GM23338 (cell line): Measurements from ENCODE around the gene GABRQ. TPM values are rescaled to one million over a fixed set of nuclear protein-coding genes. Genes with fewer than 3 reads are reported as not detected.

Experiments
- ATAC-seq: fragments of 200-7000 bp; cut with Tn5 transposase; 3 replicates; pipeline ENCODE4 v1.9.1; 2020
- DNase-seq: peaks from one replicate; pipeline ENCODE4 v3.0.0-alpha.2; 2015; ENCODE audit warnings: low spot score
- H2AFZ ChIP-seq: fragments of 200-600 bp; sonication (generic); 2 replicates; pipeline ENCODE4 v1.8.0; 2016; ENCODE audit warnings: antibody characterized with exemption, mild to moderate bottlenecking, moderate library complexity
- H3F3A ChIP-seq: fragments of 200-600 bp; sonication (generic); replicated peaks from 2 replicates; pipeline ENCODE4 v1.8.0; 2017; ENCODE audit warnings: antibody characterized with exemption, mixed run types, low read depth
- H3K27ac ChIP-seq: fragments of 200-600 bp; sonication (generic); 2 replicates; pipeline ENCODE4 v1.6.1; 2016; ENCODE audit warnings: low read depth
- H3K27me3 ChIP-seq: fragments of 200-600 bp; sonication (generic); 2 replicates; pipeline ENCODE4 v1.8.0; 2016; ENCODE audit warnings: mild to moderate bottlenecking, mixed run types, moderate library complexity; ENCODE audit not compliant: insufficient read depth
- H3K36me3 ChIP-seq: fragments of 200-600 bp; sonication (generic); 2 replicates; pipeline ENCODE4 v1.8.0; 2016; ENCODE audit warnings: mild to moderate bottlenecking; ENCODE audit not compliant: insufficient read depth
- H3K4me1 ChIP-seq: fragments of 200-600 bp; sonication (generic); 2 replicates; pipeline ENCODE4 v1.8.0; 2016; ENCODE audit warnings: mild to moderate bottlenecking, moderate library complexity; ENCODE audit not compliant: insufficient read depth
- H3K4me2 ChIP-seq: fragments of 200-600 bp; sonication (generic); 2 replicates; pipeline ENCODE4 v1.7.1; 2017; ENCODE audit warnings: mixed run types
- H3K4me3 ChIP-seq: fragments of 200-600 bp; sonication (generic); 2 replicates; pipeline ENCODE4 v1.6.1; 2016; ENCODE audit warnings: mixed run types
- H3K79me2 ChIP-seq: fragments of 200-600 bp; sonication (generic); replicated peaks from 2 replicates; pipeline ENCODE4 v1.8.0; 2017; ENCODE audit warnings: mild to moderate bottlenecking; ENCODE audit not compliant: insufficient read depth
- H3K9me2 ChIP-seq: fragments of 200-600 bp; sonication (generic); 2 replicates; pipeline ENCODE4 v1.8.0; 2017; ENCODE audit not compliant: insufficient read depth
- H4K20me1 ChIP-seq: fragments of 200-600 bp; sonication (generic); replicated peaks from 2 replicates; pipeline ENCODE4 v1.8.0; 2017; ENCODE audit warnings: mild to moderate bottlenecking; ENCODE audit not compliant: insufficient read depth
- H3K27ac Mint-ChIP-seq: 2 replicates; pipeline ENCODE4 v1.8.0; 2020; ENCODE audit warnings: inconsistent platforms, mild to moderate bottlenecking, moderate library complexity, mixed read lengths
- H3K27me3 Mint-ChIP-seq: 3 replicates; pipeline ENCODE4 v1.8.0; 2022; ENCODE audit warnings: low read depth, mild to moderate bottlenecking, moderate library complexity, mixed read lengths, inconsistent platforms; ENCODE audit not compliant: insufficient read depth, poor library complexity
- H3K36me3 Mint-ChIP-seq: 3 replicates; pipeline ENCODE4 v1.8.0; 2021; ENCODE audit warnings: low read depth, mild to moderate bottlenecking, inconsistent platforms, moderate library complexity, mixed read lengths
- H3K4me1 Mint-ChIP-seq: 3 replicates; pipeline ENCODE4 v1.8.0; 2020; ENCODE audit warnings: mild to moderate bottlenecking, inconsistent platforms, mixed read lengths
- H3K4me3 Mint-ChIP-seq: 3 replicates; pipeline ENCODE4 v1.8.0; 2021; ENCODE audit warnings: moderate library complexity, mild to moderate bottlenecking, inconsistent platforms, mixed read lengths
- H3K9me3 Mint-ChIP-seq: 3 replicates; pipeline ENCODE4 v1.8.0; 2020; ENCODE audit warnings: moderate library complexity, mild to moderate bottlenecking, inconsistent platforms, mixed read lengths
- CREB1 ChIP-seq: fragments of 250-450 bp; sonication (Bioruptor Pico); IDR thresholded peaks from 2 replicates; pipeline ENCODE4 v1.5.0; 2020; ENCODE audit warnings: low read depth, mild to moderate bottlenecking, moderate library complexity
- JUNB ChIP-seq: IDR thresholded peaks from one replicate; pipeline ENCODE4 v1.6.1; 2016; ENCODE audit warnings: antibody characterized with exemption; ENCODE audit not compliant: unreplicated experiment
- POLR2AphosphoS5 ChIP-seq: IDR thresholded peaks from 2 replicates; pipeline ENCODE4 v1.6.1; 2016; ENCODE audit warnings: antibody characterized with exemption, low read depth
- STAT1 ChIP-seq: IDR thresholded peaks from one replicate; pipeline ENCODE4 v1.6.1; 2016; ENCODE audit warnings: antibody characterized with exemption; ENCODE audit not compliant: unreplicated experiment
- ZNF114 ChIP-seq: fragments of 250-450 bp; sonication (Bioruptor Pico); IDR thresholded peaks from 2 replicates; pipeline ENCODE4 v1.5.0; 2020; ENCODE audit warnings: mild to moderate bottlenecking, moderate library complexity
- ZNF331 ChIP-seq: fragments of 250-450 bp; sonication (Bioruptor Pico); IDR thresholded peaks from 2 replicates; pipeline ENCODE4 v1.5.0; 2020; ENCODE audit warnings: low read depth, mild to moderate bottlenecking, moderate library complexity
- long read RNA-seq: library from polyadenylated mRNA; unstranded; transcript quantifications from one replicate; pipeline ENCODE4 v2.0.0, GENCODE V29; 2020; ENCODE audit not compliant: unreplicated experiment
- polyA plus RNA-seq: library from polyadenylated mRNA; unstranded; fragments of >200 nt; fragmentation: Nextera tagmentation; extraction: Ambion mirVana; gene quantifications from 2 replicates; pipeline ENCODE4 v1.2.1, GENCODE V29; 2016
- total RNA-seq: library from RNA; depleted of rRNA; stranded (reverse); fragments of >200 nt; shearing (Covaris generic); gene quantifications from 2 replicates; pipeline ENCODE4 v1.2.3, GENCODE V29; 2014; rRNA removed
- TF ChIP-seq, protein P1 (sequence below): IDR thresholded peaks from one replicate; pipeline ENCODE4 v1.6.1; 2018; ENCODE audit warnings: antibody characterized with exemption; ENCODE audit not compliant: unreplicated experiment
- TF ChIP-seq, protein P2 (sequence below): IDR thresholded peaks from 2 replicates; pipeline ENCODE4 v1.6.1; 2016; ENCODE audit warnings: antibody characterized with exemption
- TF ChIP-seq, protein P3 (sequence below): fragments of 250-450 bp; sonication (Bioruptor Pico); IDR thresholded peaks from 2 replicates; pipeline ENCODE4 v1.5.0; 2020; ENCODE audit warnings: mild to moderate bottlenecking, moderate library complexity

GABRQ gene
- total RNA-seq (7.8 and 10.1 TPM in 2 replicates), polyA plus RNA-seq (2.1 and 2.2 TPM in 2 replicates)
- long read RNA-seq, partial matches to known transcripts = 0 of 1 reads
- long read RNA-seq, other reads (novel, unspliced or antisense) = 1 of 1 reads

DNA sequence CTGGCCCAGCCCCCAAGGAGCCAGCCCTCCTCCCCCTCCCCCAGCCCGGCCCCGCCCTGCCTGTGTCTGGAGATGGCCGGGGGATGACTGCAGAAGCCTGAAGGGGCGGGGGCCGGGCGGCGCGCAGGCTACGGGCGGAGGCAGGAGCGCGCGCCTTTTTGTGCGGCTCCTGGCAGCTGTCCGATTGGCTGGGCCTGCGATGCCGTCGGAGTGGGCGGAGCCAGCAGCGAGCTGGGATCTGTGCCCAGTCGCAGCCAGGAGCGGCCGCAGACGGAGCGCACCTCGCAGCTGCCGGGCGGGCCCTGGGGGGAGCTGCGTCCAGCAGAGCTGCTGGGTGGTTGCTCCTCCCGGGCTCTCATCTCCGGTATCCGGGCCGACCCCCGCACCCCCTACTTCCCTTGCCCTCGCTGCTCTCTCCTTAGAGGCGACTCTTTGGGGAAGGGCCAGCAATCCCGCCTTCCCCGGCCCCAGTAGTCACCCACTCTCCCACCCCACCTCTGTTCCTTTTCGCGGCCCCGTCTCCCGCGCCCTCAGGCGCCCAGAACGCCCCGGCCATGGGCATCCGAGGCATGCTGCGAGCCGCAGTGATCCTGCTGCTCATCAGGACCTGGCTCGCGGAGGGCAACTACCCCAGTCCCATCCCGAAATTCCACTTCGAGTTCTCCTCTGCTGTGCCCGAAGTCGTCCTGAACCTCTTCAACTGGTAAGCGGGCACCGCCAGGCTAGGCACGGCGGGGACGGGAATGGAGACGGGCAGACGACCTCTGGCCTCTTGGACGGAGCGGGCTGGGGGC, at the start of gene GABRQ:
GABRQ (plus strand) TSS at position 247 of the 794 bp plus-strand sequence; CDS start at position 555, 308 bp downstream.
- H3K27me3 ChIP-seq = peaks cover 20% of the 10 kb centered on the region

DNA sequence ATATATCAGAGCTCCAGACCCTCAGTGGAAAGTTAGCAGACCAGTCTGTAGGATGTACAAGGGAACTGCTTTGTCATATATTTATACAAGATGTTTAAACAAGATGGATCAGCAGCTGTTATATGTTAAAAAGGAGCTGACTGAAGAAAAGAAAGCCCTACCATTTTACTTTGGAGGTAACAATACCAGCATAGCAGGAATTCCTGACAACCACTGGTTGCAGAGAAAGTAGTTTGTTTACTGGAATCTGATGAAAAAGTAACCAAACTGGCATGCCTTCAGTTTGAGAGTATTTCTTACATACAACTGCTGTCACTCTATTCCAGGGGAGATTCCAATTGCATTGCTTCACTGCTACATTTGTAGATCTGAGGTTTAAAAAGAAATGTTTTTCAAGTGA, 49.5 kb upstream of the GABRQ start:
- no peak overlapping the region for H2AFZ ChIP-seq
- H3K36me3 Mint-ChIP-seq = no peaks in the 10 kb centered on the region
- ATAC-seq = no peak
- no peak overlapping the region for H3K27ac ChIP-seq
- no peaks in the 10 kb centered on the region for H3K27me3 ChIP-seq
- no peak overlapping the region for H3K27ac Mint-ChIP-seq
- DNase-seq = peak; percentile 2
- peaks cover 14% of the 10 kb centered on the region; the same call in 2 of the 3 replicates for H3K9me3 Mint-ChIP-seq
- H3K9me2 ChIP-seq = no peaks in the 10 kb centered on the region
- H3K79me2 ChIP-seq = no peaks in the 10 kb centered on the region
- no peaks in the 10 kb centered on the region for H3K4me1 ChIP-seq
- no peaks in the 10 kb centered on the region for H3K4me1 Mint-ChIP-seq
- no peak overlapping the region for H3K4me3 ChIP-seq
- no peaks in the 10 kb centered on the region for H3F3A ChIP-seq
- H3K27me3 Mint-ChIP-seq = peaks cover 1% of the 10 kb centered on the region
- no peak overlapping the region for H3K4me2 ChIP-seq
- no peaks in the 10 kb centered on the region for H3K36me3 ChIP-seq
- no peak overlapping the region for H3K4me3 Mint-ChIP-seq
- H4K20me1 ChIP-seq = no peaks in the 10 kb centered on the region
- no peak for TF ChIP-seq JUNB
- TF ChIP-seq, protein P1, sequence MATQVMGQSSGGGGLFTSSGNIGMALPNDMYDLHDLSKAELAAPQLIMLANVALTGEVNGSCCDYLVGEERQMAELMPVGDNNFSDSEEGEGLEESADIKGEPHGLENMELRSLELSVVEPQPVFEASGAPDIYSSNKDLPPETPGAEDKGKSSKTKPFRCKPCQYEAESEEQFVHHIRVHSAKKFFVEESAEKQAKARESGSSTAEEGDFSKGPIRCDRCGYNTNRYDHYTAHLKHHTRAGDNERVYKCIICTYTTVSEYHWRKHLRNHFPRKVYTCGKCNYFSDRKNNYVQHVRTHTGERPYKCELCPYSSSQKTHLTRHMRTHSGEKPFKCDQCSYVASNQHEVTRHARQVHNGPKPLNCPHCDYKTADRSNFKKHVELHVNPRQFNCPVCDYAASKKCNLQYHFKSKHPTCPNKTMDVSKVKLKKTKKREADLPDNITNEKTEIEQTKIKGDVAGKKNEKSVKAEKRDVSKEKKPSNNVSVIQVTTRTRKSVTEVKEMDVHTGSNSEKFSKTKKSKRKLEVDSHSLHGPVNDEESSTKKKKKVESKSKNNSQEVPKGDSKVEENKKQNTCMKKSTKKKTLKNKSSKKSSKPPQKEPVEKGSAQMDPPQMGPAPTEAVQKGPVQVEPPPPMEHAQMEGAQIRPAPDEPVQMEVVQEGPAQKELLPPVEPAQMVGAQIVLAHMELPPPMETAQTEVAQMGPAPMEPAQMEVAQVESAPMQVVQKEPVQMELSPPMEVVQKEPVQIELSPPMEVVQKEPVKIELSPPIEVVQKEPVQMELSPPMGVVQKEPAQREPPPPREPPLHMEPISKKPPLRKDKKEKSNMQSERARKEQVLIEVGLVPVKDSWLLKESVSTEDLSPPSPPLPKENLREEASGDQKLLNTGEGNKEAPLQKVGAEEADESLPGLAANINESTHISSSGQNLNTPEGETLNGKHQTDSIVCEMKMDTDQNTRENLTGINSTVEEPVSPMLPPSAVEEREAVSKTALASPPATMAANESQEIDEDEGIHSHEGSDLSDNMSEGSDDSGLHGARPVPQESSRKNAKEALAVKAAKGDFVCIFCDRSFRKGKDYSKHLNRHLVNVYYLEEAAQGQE = no peak
- TF ChIP-seq POLR2AphosphoS5 = no peak
- TF ChIP-seq, protein P2, sequence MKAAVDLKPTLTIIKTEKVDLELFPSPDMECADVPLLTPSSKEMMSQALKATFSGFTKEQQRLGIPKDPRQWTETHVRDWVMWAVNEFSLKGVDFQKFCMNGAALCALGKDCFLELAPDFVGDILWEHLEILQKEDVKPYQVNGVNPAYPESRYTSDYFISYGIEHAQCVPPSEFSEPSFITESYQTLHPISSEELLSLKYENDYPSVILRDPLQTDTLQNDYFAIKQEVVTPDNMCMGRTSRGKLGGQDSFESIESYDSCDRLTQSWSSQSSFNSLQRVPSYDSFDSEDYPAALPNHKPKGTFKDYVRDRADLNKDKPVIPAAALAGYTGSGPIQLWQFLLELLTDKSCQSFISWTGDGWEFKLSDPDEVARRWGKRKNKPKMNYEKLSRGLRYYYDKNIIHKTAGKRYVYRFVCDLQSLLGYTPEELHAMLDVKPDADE = no peak
- TF ChIP-seq ZNF114 (CRISPR knock-in tag) = no peak
- TF ChIP-seq ZNF331 (CRISPR knock-in tag) = no peak
- TF ChIP-seq STAT1 = no peak
- TF ChIP-seq, protein P3, sequence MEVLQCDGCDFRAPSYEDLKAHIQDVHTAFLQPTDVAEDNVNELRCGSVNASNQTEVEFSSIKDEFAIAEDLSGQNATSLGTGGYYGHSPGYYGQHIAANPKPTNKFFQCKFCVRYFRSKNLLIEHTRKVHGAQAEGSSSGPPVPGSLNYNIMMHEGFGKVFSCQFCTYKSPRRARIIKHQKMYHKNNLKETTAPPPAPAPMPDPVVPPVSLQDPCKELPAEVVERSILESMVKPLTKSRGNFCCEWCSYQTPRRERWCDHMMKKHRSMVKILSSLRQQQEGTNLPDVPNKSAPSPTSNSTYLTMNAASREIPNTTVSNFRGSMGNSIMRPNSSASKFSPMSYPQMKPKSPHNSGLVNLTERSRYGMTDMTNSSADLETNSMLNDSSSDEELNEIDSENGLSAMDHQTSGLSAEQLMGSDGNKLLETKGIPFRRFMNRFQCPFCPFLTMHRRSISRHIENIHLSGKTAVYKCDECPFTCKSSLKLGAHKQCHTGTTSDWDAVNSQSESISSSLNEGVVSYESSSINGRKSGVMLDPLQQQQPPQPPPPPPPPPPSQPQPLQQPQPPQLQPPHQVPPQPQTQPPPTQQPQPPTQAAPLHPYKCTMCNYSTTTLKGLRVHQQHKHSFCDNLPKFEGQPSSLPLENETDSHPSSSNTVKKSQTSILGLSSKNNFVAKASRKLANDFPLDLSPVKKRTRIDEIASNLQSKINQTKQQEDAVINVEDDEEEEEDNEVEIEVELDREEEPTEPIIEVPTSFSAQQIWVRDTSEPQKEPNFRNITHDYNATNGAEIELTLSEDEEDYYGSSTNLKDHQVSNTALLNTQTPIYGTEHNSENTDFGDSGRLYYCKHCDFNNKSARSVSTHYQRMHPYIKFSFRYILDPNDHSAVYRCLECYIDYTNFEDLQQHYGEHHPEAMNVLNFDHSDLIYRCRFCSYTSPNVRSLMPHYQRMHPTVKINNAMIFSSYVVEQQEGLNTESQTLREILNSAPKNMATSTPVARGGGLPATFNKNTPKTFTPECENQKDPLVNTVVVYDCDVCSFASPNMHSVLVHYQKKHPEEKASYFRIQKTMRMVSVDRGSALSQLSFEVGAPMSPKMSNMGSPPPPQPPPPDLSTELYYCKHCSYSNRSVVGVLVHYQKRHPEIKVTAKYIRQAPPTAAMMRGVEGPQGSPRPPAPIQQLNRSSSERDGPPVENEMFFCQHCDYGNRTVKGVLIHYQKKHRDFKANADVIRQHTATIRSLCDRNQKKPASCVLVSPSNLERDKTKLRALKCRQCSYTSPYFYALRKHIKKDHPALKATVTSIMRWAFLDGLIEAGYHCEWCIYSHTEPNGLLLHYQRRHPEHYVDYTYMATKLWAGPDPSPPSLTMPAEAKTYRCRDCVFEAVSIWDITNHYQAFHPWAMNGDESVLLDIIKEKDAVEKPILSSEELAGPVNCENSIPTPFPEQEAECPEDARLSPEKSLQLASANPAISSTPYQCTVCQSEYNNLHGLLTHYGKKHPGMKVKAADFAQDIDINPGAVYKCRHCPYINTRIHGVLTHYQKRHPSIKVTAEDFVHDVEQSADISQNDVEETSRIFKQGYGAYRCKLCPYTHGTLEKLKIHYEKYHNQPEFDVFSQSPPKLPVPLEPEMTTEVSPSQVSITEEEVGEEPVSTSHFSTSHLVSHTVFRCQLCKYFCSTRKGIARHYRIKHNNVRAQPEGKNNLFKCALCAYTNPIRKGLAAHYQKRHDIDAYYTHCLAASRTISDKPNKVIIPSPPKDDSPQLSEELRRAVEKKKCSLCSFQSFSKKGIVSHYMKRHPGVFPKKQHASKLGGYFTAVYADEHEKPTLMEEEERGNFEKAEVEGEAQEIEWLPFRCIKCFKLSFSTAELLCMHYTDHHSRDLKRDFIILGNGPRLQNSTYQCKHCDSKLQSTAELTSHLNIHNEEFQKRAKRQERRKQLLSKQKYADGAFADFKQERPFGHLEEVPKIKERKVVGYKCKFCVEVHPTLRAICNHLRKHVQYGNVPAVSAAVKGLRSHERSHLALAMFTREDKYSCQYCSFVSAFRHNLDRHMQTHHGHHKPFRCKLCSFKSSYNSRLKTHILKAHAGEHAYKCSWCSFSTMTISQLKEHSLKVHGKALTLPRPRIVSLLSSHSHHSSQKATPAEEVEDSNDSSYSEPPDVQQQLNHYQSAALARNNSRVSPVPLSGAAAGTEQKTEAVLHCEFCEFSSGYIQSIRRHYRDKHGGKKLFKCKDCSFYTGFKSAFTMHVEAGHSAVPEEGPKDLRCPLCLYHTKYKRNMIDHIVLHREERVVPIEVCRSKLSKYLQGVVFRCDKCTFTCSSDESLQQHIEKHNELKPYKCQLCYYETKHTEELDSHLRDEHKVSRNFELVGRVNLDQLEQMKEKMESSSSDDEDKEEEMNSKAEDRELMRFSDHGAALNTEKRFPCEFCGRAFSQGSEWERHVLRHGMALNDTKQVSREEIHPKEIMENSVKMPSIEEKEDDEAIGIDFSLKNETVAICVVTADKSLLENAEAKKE (CRISPR knock-in tag) = no peak

More for the DNA sequence above, at the start of gene GABRQ:
- no peaks in the 10 kb centered on the region for H3K9me2 ChIP-seq
- no peaks in the 10 kb centered on the region for H4K20me1 ChIP-seq
- peaks cover 10% of the 10 kb centered on the region for H3K27me3 Mint-ChIP-seq
- TF ChIP-seq CREB1 (peak; percentile 35; the same call in 1 of the 2 replicates), POLR2AphosphoS5 (peak; percentile 83), JUNB (no peak)
- H3K79me2 ChIP-seq = no peaks in the 10 kb centered on the region
- no peak within 1 kb of the TSS for H2AFZ ChIP-seq
- H3K4me1 Mint-ChIP-seq = peaks cover 40% of the 10 kb centered on the region
- H3K4me1 ChIP-seq = peaks cover 27% of the 10 kb centered on the region
- no peaks in the 10 kb centered on the region; the same call in 2 of the 3 replicates for H3K9me3 Mint-ChIP-seq
- peak within 1 kb of the TSS; percentile 70 for H3K4me3 ChIP-seq
- peaks cover 5% of the 10 kb centered on the region; the same call in 1 of the 3 replicates for H3K36me3 Mint-ChIP-seq
- H3K27ac Mint-ChIP-seq = no peak within 1 kb of the TSS
- DNase-seq (peak; percentile 87), ATAC-seq (peak; percentile 76)
- peak within 1 kb of the TSS; percentile 81 for H3K4me2 ChIP-seq
- no peak within 1 kb of the TSS for H3K27ac ChIP-seq
- H3K4me3 Mint-ChIP-seq = peak within 1 kb of the TSS; percentile 84
- no peaks in the 10 kb centered on the region for H3K36me3 ChIP-seq
- H3F3A ChIP-seq = no peaks in the 10 kb centered on the region
